Stimulated activated CD8-positive, alpha-beta memory T cell treated with anti-CD3 and anti-CD28 coated beads, Interleukin-7, amount 100 ng/mL, for 1 hour (primary cell): ENCODE data around the gene PLD5.
"Not testable (repeated sequence)": the region's sequence is repeated elsewhere in the genome, so short reads cannot be mapped to it uniquely, and the experiment has no call there.

ENCODE experiments used
- DNase-seq, 2 donors: peaks; one replicate each; pipeline ENCODE4 v3.0.0-alpha.2; 2020; ENCODE audit warnings: low read depth in 2 of 2

The PLD5 gene

GRCh38 chr1:242058582-242058981 is 465.9 kb downstream of the PLD5 start:
- DNase-seq = not testable (repeated sequence)

- not testable (repeated sequence) for DNase-seq
These were observed 466.3 kb downstream of the PLD5 start for GRCh38 chr1:242058181-242058580.

- DNase-seq = no peak
These were observed 466.8 kb downstream of the PLD5 start for GRCh38 chr1:242057745-242058115.

- DNase-seq = no peak
These were observed 467.3 kb downstream of the PLD5 start for GRCh38 chr1:242056988-242057744.

- no peak for DNase-seq
These were observed 468.7 kb downstream of the PLD5 start for GRCh38 chr1:242055749-242056320.

- DNase-seq = no peak
These were observed 481.3 kb downstream of the PLD5 start for GRCh38 chr1:242043165-242043564.

GRCh38 chr1:242034392-242034791 is 490.1 kb downstream of the PLD5 start:
- no peak for DNase-seq

- no peak for DNase-seq
These were observed 491.1 kb downstream of the PLD5 start for GRCh38 chr1:242033447-242033846.
